HG03103 (cell line): Measurements from ENCODE around the gene HOXB9.

ENCODE experiments used
- ATAC-seq: cut with Tn5 transposase; IDR thresholded peaks from one replicate; pipeline ENCODE4 v1.9.1; 2021; ENCODE audit warnings: low read depth; ENCODE audit not compliant: unreplicated experiment

The HOXB9 gene

GRCh38 chr17:48639982-48640857 lies 14.1 kb upstream of the HOXB9 start:
- no peak for ATAC-seq

DNA sequence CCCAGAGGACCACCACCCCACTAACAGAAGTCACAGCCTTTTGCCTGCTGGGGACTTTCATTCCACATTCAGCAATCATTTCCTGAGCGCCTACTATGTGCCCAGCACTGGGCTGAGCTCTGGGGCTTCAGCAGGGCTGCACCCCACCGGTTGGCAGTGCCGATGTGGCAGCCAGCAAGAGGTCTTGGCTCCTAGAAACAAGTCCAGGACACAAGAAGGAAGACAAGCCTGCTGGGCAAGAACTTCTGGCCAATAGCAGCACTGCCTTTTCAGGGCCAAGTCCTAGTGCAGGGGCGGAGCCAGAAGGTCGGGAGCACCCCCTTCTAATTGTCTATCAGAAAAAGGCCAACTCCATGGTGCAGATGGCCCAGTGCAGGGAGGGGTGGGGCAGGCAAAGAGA lies 13.0 kb upstream of the HOXB9 start:
- ATAC-seq, result no peak

DNA sequence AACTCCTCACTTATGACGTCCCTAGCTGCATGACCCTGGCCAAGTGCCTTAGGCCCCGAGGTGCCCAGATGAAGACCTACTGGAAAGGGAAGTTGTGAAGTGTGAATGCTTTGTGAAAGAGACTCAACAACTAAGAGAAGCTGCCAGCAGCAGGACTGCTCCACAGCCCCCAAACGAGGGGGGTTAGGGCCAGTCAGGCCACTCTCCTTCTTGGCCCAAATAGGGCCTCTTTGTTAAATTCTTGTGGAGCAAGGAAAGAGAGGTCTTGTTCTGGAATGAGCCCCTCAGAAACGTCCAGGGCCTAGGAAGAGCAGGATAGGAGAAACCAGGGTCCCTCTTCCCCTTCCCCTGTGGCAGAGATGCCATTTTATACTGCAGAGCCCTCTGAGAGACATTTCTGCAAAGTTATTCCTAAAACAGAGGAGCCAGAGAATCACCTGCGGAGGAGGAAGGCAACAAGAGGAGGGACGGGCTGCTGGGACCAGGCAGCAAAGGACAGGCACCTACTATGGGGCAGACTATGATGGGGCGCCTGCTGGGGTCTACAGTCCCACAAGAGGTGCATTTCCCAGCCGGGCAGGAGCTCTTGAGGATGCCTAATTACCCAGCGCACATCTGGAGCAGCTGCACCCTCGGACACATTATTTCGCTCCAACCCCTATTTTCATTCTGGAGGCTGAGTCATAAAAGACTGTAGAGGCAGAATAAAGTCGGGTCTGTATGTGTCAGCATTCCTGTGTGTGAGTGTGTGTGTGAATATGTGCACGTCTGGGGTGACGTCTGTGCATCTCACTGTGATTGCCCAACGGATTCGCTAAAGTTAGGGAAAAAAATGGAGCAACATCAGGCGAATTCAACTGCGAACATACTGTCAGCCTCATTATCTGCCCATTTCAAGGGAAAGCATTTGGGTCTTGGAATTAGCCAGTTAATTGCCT lies 11.4 kb upstream of the HOXB9 start:
- no peak for ATAC-seq

DNA sequence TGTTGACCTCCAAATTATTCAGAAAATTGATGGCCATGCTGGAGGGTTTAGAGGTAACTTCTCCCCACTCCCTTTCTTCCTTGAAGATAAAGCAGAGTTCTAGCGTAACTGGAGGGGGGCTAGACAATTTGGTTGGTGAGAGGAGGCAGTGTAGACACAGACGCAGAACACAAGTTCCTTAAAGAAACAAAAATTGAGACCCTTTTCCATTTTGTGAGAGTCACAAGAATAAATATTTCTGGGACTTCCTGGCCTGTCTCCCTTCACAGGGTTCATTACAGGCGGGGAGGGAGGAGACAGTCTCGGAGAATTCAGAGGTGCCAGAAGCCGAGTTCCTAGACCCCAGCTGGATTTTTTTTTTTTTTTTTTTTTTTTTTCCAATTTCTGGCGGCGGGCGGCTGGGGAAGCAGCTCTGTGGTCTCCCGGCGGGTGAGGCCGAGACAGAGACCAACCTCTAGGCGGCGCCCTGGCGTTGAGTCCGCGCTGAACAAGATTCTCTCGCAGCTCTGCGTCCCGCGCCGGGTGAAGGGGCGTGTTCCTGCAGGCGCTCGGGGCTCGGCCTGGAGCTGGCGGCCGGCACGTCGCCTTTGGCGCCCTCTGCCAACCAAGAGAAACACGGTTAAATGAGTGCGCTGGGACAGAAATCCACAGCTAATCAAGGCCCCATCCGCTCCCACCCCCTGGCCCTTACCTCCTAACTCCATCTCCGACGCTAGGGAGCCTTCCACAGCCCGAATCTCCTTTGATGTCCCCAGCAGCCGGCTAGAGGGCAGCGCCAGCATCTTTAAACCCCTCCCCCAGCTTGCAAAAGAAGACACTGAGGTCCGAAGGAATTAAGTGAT lies 10.2 kb upstream of the HOXB9 start:
- ATAC-seq, result no peak

DNA sequence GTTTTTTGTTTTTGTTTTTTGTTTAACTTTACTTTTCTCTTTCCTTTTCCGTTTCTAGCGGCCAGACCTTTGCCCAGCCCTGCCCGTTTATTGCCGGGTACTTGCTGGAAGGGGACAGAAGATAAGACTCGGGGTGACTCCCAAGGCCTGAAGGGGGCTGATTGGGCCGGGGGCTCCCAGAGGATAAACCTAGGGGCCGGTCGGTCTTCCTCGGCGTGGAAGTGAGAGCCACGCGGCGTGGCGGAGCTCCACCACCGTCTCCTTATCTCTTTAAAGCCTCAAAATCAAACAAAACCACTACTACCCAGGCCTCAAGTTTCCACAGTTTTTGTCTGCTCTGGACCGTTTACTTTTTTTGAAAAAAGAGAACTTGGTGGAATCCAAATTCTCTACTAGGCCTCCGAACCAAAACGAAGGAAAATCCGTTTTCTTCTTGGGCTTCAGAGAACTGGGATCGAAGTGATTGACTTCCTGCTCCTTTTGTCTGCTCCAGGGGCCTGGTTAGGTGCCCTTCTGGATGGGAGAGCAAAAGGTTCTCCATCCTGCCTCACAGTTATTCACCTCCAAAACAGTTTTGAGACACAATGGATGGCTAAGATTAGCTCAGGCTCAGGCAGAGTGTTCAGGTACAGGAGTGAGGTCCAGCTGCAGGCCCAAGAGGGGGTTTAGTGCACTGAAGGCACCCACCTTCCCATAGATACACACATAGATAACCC lies 8.5 kb upstream of the HOXB9 start:
- no peak for ATAC-seq

DNA sequence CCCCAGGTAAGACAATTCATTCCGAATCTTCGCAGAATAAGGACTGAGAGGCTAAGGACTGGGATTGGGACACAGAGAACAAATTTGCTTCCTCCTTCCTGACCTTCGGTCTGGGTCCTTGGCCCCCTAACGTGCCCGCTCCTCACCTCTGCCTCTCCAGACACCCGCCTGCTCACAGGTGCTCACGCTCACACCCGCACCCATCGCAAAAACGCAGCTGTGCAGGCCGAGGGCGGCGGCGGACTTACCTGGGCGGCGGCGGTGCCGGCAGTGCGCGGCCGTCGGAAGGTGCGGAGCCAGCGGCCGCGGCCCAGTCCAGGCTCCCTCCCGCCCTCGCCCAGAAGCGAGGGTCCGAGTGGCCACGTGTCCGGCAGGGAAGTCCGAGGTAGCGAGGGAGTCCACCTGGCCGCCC lies 7.1 kb upstream of the HOXB9 start:
- ATAC-seq, result no peak

- no peak for ATAC-seq
Observed at GRCh38 chr17:48632579-48633265, 6.6 kb upstream of the HOXB9 start.

DNA sequence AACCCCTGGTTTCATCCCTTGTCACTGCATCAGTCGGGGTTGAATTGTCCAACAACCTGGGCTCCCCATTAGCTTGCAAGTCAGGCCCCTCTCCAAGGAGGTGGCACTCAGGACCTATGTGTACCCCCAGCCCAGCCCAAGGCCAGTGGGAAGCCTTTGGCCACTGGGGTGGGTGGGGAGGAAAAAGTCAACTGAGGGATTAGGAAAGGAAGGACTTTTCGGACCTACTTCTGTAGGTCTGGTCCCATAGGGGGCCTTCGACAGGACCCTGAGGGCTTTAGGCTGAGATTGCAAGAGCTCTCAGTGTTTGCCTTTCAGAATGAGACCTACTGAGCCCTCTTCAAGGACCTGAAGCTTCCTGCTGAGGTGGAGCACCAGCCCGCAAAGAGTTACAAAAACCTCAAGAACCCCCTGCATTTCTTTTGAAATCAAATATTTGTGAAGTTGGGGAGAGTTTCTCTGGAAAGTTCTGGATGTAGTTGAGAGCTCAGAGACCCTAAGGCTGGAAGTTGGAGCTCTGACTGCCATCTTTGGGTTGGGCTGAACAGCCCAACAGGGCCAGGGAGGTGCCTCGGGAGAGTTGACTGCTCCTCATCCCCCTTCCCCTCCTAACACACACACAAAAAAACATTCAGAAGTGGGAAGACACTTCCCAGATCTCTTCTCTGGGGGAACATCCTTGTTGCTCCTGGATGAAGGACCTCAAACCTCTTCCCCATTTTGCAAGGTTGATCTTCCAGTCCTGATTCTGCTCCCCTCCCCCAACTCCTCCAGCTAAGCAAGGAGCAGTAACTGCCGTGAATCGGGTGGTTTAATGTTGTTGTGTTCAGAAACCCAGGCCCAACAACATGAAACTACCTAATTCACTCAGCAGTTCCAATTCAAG lies 5.8 kb upstream of the HOXB9 start:
- ATAC-seq, result no peak

GRCh38 chr17:48630925-48631692 lies 5.0 kb upstream of the HOXB9 start:
- ATAC-seq, result no peak

DNA sequence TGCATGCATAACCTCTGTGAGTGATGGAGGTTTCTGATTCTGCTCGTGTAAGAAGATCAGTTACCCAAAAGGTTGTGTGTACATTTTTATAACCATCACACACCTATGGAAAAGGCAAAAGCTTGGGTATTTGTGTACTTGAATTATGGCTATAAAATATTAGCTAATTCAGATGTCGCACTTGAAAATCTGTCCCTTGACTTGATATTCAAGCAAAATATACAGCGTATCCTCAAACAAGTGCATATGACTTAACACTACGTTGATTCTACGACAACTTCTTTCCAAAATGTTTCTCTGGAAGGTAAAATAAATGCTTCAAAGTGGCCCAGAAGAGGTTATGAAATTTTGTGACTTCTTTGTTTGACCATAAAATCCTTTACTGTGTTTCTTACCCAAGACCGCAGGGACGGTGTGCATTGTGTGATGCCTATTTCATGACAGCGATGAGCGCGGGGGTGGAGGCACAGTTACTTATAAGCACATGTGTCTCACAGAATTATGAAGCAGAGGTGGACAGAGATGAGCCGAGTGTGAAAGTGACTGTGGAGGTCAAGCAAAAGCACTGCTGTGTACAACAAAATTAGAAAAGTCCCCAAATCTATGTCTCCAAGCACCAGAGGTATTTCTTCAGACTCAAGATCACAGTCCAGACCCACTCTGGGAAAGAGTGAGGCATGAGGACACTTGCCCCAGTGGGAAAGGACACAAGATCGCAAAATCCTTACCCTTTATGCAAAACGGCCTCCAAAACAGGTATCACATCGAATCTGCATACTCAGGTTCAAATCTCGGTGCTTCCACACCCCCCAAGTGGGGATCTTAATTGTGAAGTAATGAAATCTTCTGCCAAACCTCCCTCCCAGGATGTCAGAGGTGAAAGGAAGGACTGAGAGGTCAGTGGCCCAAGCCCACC lies 4.1 kb upstream of the HOXB9 start:
- no peak for ATAC-seq

DNA sequence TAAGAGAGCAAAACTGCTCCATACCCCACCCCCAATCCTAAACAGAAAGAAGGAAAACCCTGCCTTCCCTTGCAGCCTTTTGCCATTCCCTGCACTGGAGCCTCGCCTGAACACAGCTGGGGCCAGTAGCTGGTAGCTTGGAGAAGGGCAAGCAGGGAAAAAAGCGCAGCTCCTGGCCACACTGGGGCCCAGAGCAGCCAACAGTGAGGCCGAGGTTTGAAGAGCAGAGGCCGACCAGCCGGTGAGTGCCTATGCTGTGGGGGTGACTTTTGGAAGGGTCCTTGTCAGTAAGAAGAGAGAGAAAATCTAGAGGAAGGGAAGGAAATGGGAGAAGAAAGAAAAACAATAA lies 3.2 kb upstream of the HOXB9 start:
- ATAC-seq, result no peak

- ATAC-seq, result no peak
Observed at GRCh38 chr17:48628649-48629410, 2.7 kb upstream of the HOXB9 start.

GRCh38 chr17:48627623-48628521 lies 1.7 kb upstream of the HOXB9 start:
- ATAC-seq, result no peak

DNA sequence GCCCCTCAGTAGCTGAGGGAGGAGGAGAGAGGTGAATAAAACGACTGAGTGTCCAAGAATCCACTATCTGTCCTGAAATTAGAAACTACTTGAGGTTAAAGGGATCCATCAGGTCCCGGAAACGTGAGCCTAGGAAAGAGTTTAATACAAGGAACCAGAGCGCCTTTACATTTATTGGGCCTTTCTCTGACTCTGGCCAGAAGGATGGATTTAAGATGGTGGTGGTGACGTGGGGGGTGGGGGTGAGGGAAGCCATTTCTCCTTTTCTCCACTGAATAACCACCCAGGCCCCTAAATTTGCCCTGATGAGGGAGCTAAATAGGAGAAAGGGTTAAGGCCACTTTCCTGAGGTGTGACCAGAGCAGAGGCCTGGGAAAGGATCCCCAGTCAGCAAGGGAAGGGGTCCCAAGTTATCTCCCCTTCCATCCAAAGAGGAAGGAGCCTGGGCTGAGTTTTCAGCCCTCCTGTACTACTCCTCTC lies 1.0 kb upstream of the HOXB9 start:
- ATAC-seq, result no peak
